ENCODE data around the gene ERG.

ERG gene

DNA sequence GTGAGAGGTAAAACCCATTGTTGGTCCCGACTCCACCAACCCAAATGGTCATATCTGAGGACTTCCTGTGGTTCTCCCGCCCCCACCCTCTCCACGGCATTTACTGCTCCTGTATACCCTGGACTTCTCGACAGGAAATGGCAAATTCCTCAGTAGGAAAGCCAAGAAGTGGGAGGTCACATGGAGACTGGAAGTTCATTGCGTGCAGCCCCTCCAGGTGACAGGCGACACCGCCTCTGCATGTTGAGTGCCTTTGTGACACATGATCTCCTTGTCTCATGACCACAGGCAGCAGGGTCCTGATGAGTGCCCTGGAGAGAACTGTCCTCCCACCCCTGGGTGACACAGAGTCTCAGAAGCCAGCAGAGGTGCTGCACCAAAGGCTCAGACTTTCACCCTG, 24.2 kb downstream of the ERG start:
- H3K27ac ChIP-seq (ENCODE audit: low read depth, low read length): no peak overlapping the region
- no peaks in the 10 kb centered on the region for H3K36me3 ChIP-seq (ENCODE audit: insufficient read depth, low read length)
- H3K4me3 ChIP-seq (ENCODE audit: low read length): no peak overlapping the region
- WGBS: 86% methylated on average over 7 of the region's 7 CpGs
- no peaks in the 10 kb centered on the region for H3K9me3 ChIP-seq (ENCODE audit: insufficient read depth, low read depth, low read length)
- no peak overlapping the region for H3K9ac ChIP-seq (ENCODE audit: low read depth, low read length)
- H3K4me1 ChIP-seq (ENCODE audit: insufficient read depth, low read length): peaks cover 16% of the 10 kb centered on the region
- H3K27me3 ChIP-seq (ENCODE audit: insufficient read depth, low read length): peaks cover 19% of the 10 kb centered on the region; the same call in 1 of the 2 replicates

DNA sequence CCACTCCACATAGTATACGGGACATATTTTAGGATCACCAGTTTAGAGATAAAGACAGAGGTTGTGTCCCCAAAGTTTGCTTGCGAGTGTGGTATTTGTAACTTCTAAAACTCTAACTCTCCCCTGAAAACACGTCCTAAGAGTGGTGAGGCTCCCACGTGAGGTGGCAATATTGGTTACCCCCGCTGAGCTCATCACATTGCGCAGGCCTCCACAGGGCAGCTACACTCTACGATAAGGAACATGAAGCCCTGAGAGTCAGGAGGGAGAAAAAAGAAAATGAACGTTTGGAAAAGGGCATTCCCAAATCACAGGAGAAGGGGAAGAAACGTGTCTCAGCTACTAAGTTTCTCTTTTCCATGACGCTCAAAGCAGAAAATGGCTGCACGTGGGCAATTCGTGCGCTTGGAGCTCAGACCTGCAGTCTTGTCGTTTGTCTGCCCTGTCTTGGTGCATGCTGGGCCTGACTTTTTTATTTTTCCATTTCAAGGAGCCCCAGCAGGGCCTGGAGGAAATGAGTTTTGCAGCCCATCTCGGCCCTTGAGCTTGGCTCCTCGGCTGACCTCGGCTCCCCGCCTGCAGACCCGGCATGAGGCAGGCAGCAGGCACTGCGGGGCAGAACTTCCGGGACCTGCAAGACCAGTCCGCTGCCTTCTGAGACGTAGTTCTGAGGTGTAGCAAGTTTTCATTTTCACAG, 25.7 kb downstream of the ERG start:
- WGBS: 62% methylated on average over 23 of the region's 23 CpGs
- peaks cover 16% of the 10 kb centered on the region for H3K4me1 ChIP-seq (ENCODE audit: insufficient read depth, low read length)
- no peaks in the 10 kb centered on the region for H3K36me3 ChIP-seq (ENCODE audit: insufficient read depth, low read length)
- no peaks in the 10 kb centered on the region for H3K9me3 ChIP-seq (ENCODE audit: insufficient read depth, low read depth, low read length)
- H3K27me3 ChIP-seq (ENCODE audit: insufficient read depth, low read length): peaks cover 19% of the 10 kb centered on the region; the same call in 1 of the 2 replicates
- no peak overlapping the region for H3K9ac ChIP-seq (ENCODE audit: low read depth, low read length)
- H3K4me3 ChIP-seq (ENCODE audit: low read length): no peak overlapping the region
- H3K27ac ChIP-seq (ENCODE audit: low read depth, low read length): no peak overlapping the region

DNA sequence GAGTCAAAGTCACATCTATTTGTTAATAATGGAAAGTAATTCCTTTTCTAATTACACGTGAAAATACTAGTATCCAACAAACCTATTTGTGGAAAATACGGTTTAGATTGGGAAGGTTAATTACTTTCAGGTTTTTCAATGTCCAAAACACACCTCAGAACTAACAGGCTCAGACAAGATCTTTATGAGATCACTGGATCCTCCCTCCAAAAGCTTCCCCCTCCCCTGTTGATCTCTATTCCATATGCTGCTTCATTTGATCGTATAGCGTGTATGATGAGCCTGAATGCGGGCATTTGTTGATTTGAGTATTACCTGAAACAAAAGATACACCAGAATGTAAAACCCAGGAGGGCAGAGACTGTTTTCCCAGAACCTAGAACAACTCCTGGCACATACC, 26.5 kb downstream of the ERG start:
- Histone ChIP-seq H3K4me1 (ENCODE audit: insufficient read depth, low read length) (peaks cover 16% of the 10 kb centered on the region), H3K4me3 (ENCODE audit: low read length) (no peak overlapping the region), H3K9me3 (ENCODE audit: insufficient read depth, low read depth, low read length) (no peaks in the 10 kb centered on the region), H3K27ac (ENCODE audit: low read depth, low read length) (no peak overlapping the region), H3K36me3 (ENCODE audit: insufficient read depth, low read length) (no peaks in the 10 kb centered on the region), H3K27me3 (ENCODE audit: insufficient read depth, low read length) (peaks cover 19% of the 10 kb centered on the region; the same call in 1 of the 2 replicates), H3K9ac (ENCODE audit: low read depth, low read length) (no peak overlapping the region)
- whole genome bisulfite sequencing: 97% methylated on average over 3 of the region's 5 CpGs

GRCh38 chr21:38470755-38471154, 27.5 kb downstream of the ERG start:
- peaks cover 16% of the 10 kb centered on the region for H3K4me1 ChIP-seq (ENCODE audit: insufficient read depth, low read length)

GRCh38 chr21:38469642-38470041, 28.6 kb downstream of the ERG start:
- Histone ChIP-seq H3K27ac (ENCODE audit: low read depth, low read length) (no peak overlapping the region), H3K27me3 (ENCODE audit: insufficient read depth, low read length) (peaks cover 19% of the 10 kb centered on the region; the same call in 1 of the 2 replicates), H3K36me3 (ENCODE audit: insufficient read depth, low read length) (no peaks in the 10 kb centered on the region), H3K9ac (ENCODE audit: low read depth, low read length) (no peak overlapping the region), H3K4me1 (ENCODE audit: insufficient read depth, low read length) (peaks cover 16% of the 10 kb centered on the region), H3K9me3 (ENCODE audit: insufficient read depth, low read depth, low read length) (no peaks in the 10 kb centered on the region), H3K4me3 (ENCODE audit: low read length) (no peak overlapping the region)
- no CpG with 5 or more reads among the region's 1 CpG for WGBS

More at GRCh38 chr21:38470755-38471154, 27.5 kb downstream of the ERG start:
- no peak overlapping the region for H3K9ac ChIP-seq (ENCODE audit: low read depth, low read length)
- H3K36me3 ChIP-seq (ENCODE audit: insufficient read depth, low read length): no peaks in the 10 kb centered on the region
- no peak overlapping the region for H3K4me3 ChIP-seq (ENCODE audit: low read length)
- peaks cover 19% of the 10 kb centered on the region; the same call in 1 of the 2 replicates for H3K27me3 ChIP-seq (ENCODE audit: insufficient read depth, low read length)
- no peak overlapping the region for H3K27ac ChIP-seq (ENCODE audit: low read depth, low read length)
- H3K9me3 ChIP-seq (ENCODE audit: insufficient read depth, low read depth, low read length): no peaks in the 10 kb centered on the region
- WGBS: 93% methylated on average over 3 of the region's 3 CpGs

DNA sequence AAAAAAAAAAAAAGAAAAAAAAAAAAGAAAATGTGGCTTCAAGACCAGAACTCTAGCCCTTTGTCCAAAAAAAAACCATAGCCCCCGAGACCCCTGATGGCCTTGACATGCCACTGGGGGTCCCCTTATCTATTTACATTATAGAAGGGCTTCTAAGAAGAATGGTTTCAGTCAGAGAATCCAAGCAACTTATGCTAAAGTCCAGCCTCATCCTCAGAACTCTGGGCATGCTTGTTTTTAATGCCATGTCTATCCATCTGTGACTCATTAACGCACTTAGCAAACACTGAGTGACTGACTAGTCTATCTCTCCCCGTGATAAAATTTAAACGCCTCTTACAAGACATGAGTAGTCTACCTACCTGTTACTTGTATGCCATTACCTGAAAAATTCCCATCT, 29.3 kb downstream of the ERG start:
- H3K4me1 ChIP-seq (ENCODE audit: insufficient read depth, low read length): peaks cover 13% of the 10 kb centered on the region
- H3K9ac ChIP-seq (ENCODE audit: low read depth, low read length): no peak overlapping the region
- no peak overlapping the region for H3K4me3 ChIP-seq (ENCODE audit: low read length)
- H3K27ac ChIP-seq (ENCODE audit: low read depth, low read length): no peak overlapping the region
- 88% methylated on average over 3 of the region's 4 CpGs for WGBS
- peaks cover 19% of the 10 kb centered on the region; the same call in 1 of the 2 replicates for H3K27me3 ChIP-seq (ENCODE audit: insufficient read depth, low read length)
- H3K36me3 ChIP-seq (ENCODE audit: insufficient read depth, low read length): no peaks in the 10 kb centered on the region
- H3K9me3 ChIP-seq (ENCODE audit: insufficient read depth, low read depth, low read length): no peaks in the 10 kb centered on the region

GRCh38 chr21:38467911-38468310, 30.4 kb downstream of the ERG start:
- WGBS: 75% methylated on average over 4 of the region's 4 CpGs
- Histone ChIP-seq H3K27ac (ENCODE audit: low read depth, low read length) (no peak overlapping the region), H3K9me3 (ENCODE audit: insufficient read depth, low read depth, low read length) (no peaks in the 10 kb centered on the region), H3K4me3 (ENCODE audit: low read length) (no peak overlapping the region), H3K36me3 (ENCODE audit: insufficient read depth, low read length) (no peaks in the 10 kb centered on the region), H3K4me1 (ENCODE audit: insufficient read depth, low read length) (peaks cover 10% of the 10 kb centered on the region), H3K27me3 (ENCODE audit: insufficient read depth, low read length) (peaks cover 18% of the 10 kb centered on the region; the same call in 1 of the 2 replicates), H3K9ac (ENCODE audit: low read depth, low read length) (no peak overlapping the region)

GRCh38 chr21:38467374-38467773, 30.9 kb downstream of the ERG start:
- Histone ChIP-seq H3K27me3 (ENCODE audit: insufficient read depth, low read length) (peaks cover 12% of the 10 kb centered on the region; the same call in 1 of the 2 replicates), H3K9me3 (ENCODE audit: insufficient read depth, low read depth, low read length) (no peaks in the 10 kb centered on the region), H3K27ac (ENCODE audit: low read depth, low read length) (no peak overlapping the region), H3K4me3 (ENCODE audit: low read length) (no peak overlapping the region), H3K9ac (ENCODE audit: low read depth, low read length) (no peak overlapping the region), H3K36me3 (ENCODE audit: insufficient read depth, low read length) (no peaks in the 10 kb centered on the region), H3K4me1 (ENCODE audit: insufficient read depth, low read length) (peaks cover 4% of the 10 kb centered on the region)
- 97% methylated on average over 4 of the region's 4 CpGs for WGBS

DNA sequence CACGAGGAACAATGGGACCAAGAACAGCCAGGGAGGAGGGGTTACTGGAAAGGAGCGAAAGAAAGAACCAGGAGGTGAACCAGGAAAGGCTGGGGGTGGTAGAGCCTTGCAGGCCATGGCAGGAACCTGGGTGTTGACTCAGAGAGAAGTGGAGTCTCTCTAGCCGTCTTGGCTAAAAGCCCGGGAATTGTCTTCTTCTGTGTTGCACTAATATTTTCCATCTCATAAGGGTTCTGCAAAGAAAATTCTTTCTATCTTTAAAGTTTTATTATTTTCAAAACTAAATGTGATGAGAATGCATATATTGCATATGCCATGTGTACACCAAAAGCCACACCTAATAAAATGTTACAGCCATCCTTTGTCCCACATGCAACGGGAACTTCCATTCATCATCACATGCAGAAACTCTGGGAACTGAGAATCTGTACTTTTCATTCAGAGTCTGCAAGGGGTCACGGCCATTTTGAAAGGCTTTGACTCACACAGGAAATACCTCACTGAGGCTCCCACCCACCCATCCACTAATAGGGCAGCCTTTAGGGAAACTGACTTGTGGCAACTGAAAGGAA, 38.0 kb downstream of the ERG start:
- no peaks in the 10 kb centered on the region for H3K36me3 ChIP-seq (ENCODE audit: insufficient read depth, low read length)
- H3K4me3 ChIP-seq (ENCODE audit: low read length): no peak overlapping the region
- H3K27ac ChIP-seq (ENCODE audit: low read depth, low read length): no peak overlapping the region
- no peaks in the 10 kb centered on the region for H3K27me3 ChIP-seq (ENCODE audit: insufficient read depth, low read length)
- H3K4me1 ChIP-seq (ENCODE audit: insufficient read depth, low read length): no peaks in the 10 kb centered on the region
- WGBS: 92% methylated on average over 6 of the region's 6 CpGs
- H3K9ac ChIP-seq (ENCODE audit: low read depth, low read length): no peak overlapping the region
- no peaks in the 10 kb centered on the region for H3K9me3 ChIP-seq (ENCODE audit: insufficient read depth, low read depth, low read length)

DNA sequence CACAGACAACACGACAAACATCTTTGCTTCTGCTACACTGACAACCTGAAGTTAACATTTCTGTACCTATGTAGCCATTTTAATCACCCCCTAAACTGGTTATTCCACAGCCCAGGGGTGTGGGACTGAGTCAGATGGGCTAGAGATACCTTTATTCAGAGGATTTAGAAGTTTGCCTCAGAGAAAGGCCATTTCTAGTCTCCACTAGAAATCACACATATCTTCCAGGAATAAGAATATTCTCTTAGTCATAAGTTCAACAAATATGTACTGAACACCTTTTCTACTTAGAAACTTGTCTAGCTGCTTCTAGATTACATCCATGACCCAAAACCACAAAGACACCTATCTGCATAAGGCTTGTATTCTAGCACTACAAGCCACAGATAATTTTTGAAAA, 38.8 kb downstream of the ERG start:
- Histone ChIP-seq H3K27ac (ENCODE audit: low read depth, low read length) (no peak overlapping the region), H3K27me3 (ENCODE audit: insufficient read depth, low read length) (no peaks in the 10 kb centered on the region), H3K36me3 (ENCODE audit: insufficient read depth, low read length) (no peaks in the 10 kb centered on the region), H3K9me3 (ENCODE audit: insufficient read depth, low read depth, low read length) (no peaks in the 10 kb centered on the region), H3K4me1 (ENCODE audit: insufficient read depth, low read length) (no peaks in the 10 kb centered on the region), H3K4me3 (ENCODE audit: low read length) (no peak overlapping the region), H3K9ac (ENCODE audit: low read depth, low read length) (no peak overlapping the region)
- 96% methylated on average over 1 of the region's 1 CpG for WGBS

DNA sequence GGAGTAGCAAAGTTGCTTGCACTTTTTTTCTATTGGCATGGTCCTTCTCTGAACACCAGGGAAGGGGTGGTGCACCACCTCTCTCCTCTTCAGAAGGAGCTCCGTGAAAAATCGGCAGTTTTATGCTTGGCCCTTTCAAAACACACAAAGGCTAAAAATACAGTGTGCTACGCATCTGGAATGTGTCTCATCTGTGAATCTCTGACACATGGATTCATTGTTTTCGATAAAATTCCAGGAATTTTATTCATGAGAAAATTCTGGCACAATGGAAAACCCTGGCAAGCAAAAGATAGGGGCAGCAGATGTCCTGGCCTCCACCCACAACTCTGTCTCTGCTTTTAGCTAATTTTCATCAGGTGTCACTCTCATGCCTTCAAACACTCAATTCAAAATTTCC, 42.9 kb downstream of the ERG start:
- WGBS: 95% methylated on average over 4 of the region's 4 CpGs
- no peak overlapping the region for H3K27ac ChIP-seq (ENCODE audit: low read depth, low read length)
- H3K4me3 ChIP-seq (ENCODE audit: low read length): no peak overlapping the region
- H3K9me3 ChIP-seq (ENCODE audit: insufficient read depth, low read depth, low read length): no peaks in the 10 kb centered on the region
- no peak overlapping the region for H3K9ac ChIP-seq (ENCODE audit: low read depth, low read length)
- peaks cover 19% of the 10 kb centered on the region; the same call in 1 of the 2 replicates for H3K27me3 ChIP-seq (ENCODE audit: insufficient read depth, low read length)
- no peaks in the 10 kb centered on the region for H3K36me3 ChIP-seq (ENCODE audit: insufficient read depth, low read length)
- no peaks in the 10 kb centered on the region for H3K4me1 ChIP-seq (ENCODE audit: insufficient read depth, low read length)

All from HUES64 (cell line).